Coronary artery (tissue), 2 donors: ENCODE results near the gene CRELD1.
"Not testable (repeated sequence)": the region's sequence is repeated elsewhere in the genome, so short reads cannot be mapped to it uniquely, and the experiment has no call there.

ENCODE experiments used
- DNase-seq: peaks from one replicate; pipeline ENCODE4 v3.0.0-alpha.2; 2017; ENCODE audit warnings: low spot score
- H3K27ac ChIP-seq, 2 donors: fragments of 200-600 bp; sonication (generic); one replicate each; pipeline ENCODE4 v1.5.1; 2016 to 2019
- H3K4me3 ChIP-seq: fragments of 200-600 bp; sonication (generic); 2 replicates; pipeline ENCODE4 v1.5.1; 2016; ENCODE audit warnings: mild to moderate bottlenecking, moderate library complexity
- TF ChIP-seq, protein P1 (sequence below): fragments of 200-600 bp; sonication (generic); IDR thresholded peaks from one replicate; pipeline ENCODE4 v1.5.1; 2019; ENCODE audit warnings: antibody characterized with exemption

The CRELD1 gene

GRCh38 chr3:9890249-9891071 is 43.2 kb upstream of the CRELD1 start, which contains the start of gene JAGN1:
TSS of gene JAGN1 (plus strand) at chr3:9890610. CDS start at chr3:9890723, 113 bp downstream.
- TF ChIP-seq, protein P1, sequence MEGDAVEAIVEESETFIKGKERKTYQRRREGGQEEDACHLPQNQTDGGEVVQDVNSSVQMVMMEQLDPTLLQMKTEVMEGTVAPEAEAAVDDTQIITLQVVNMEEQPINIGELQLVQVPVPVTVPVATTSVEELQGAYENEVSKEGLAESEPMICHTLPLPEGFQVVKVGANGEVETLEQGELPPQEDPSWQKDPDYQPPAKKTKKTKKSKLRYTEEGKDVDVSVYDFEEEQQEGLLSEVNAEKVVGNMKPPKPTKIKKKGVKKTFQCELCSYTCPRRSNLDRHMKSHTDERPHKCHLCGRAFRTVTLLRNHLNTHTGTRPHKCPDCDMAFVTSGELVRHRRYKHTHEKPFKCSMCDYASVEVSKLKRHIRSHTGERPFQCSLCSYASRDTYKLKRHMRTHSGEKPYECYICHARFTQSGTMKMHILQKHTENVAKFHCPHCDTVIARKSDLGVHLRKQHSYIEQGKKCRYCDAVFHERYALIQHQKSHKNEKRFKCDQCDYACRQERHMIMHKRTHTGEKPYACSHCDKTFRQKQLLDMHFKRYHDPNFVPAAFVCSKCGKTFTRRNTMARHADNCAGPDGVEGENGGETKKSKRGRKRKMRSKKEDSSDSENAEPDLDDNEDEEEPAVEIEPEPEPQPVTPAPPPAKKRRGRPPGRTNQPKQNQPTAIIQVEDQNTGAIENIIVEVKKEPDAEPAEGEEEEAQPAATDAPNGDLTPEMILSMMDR = no peak
- H3K4me3 ChIP-seq = peak within 1 kb of the TSS; percentile 88
- peak; percentile 96 for DNase-seq
- H3K27ac ChIP-seq = peak within 1 kb of the TSS; percentile 95 to 96

DNA sequence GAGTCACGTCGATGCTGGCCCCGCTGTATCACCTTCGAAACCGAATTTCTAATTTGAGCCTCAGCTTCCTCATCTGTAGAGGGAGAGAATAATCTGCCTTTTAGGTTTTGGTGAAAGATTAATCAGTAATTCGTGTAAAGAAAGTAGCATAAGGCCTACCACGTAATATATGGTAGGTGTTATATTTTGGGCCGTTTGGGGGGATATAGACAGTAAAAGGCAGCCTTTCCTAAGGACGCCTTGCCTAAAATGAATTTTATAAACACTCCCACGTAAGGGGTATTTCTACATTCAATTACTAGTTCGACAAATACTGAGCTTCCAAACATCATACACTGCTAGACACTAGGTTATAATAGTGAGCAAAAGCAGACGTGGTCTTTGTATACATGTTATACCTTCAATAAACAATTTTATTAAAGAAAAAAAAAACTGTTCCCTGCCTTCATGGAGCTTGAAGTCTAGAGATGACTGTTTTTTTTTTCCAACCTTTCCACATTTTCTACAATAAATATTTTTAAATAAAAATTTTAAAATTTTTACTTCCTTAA is 42.5 kb upstream of the CRELD1 start:
- peak overlapping the region; percentile 88 for H3K4me3 ChIP-seq
- TF ChIP-seq, protein P1 = no peak
- no peak for DNase-seq
- peak overlapping the region; percentile 95 to 96 for H3K27ac ChIP-seq

DNA sequence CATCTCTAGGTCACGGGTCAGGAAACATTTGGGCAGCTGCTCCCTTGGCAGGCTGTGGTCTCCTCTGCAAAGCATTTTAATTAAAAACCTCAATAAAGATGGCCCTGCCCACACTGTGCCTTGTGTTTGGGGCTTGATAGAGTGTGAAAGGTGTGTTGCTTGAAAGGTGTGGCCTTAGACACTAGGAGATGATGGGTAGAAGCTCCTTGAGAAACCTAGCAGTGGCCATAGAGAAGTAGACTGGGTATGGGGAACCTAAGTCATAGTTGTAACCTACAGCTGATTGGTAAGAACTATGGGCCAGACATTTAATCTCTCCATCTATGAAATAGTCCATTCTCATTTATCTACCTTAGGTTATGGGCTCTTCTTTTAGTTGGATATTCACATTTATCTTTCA is 39.9 kb upstream of the CRELD1 start:
- H3K27ac ChIP-seq = peak overlapping the region in 1 of 2 donors; percentile 8
- no peak for DNase-seq
- TF ChIP-seq, protein P1 = no peak
- no peak overlapping the region for H3K4me3 ChIP-seq

GRCh38 chr3:9895715-9896114 is 37.9 kb upstream of the CRELD1 start:
- not testable (repeated sequence) for H3K27ac ChIP-seq, DNase-seq, H3K4me3 ChIP-seq

DNA sequence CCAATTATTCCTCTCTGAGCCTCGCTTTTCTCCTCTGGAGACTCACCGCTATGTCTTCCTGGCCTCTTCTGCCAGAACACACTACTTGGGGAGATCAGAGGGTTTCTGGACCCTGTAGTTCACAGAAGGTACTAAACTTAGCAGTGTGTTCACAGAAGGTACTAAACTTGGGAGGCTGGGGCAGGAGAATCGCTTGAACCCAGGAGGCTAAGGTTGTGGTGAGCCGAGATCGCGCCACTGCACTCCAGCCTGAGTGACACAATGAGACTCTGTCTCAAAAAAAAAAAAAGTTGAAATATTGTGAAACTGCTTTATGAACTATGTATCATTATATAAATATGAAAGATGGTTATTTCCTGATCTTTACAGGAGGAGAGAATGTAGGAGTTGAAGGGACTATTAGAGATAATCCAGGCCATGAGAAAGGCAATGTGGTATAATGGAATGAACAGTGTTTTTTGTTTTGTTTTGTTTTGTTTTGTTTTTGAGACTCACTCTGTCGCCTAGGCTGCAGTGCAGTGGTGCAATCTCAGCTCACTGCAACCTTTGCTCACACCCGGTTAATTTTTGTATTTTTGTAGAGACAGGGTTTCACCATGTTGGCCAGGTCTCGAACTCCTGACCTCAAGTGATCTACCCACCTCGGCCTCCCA is 36.8 kb upstream of the CRELD1 start:
- not testable (repeated sequence) for H3K4me3 ChIP-seq, H3K27ac ChIP-seq, DNase-seq

- Histone ChIP-seq H3K4me3 (no peak overlapping the region), H3K27ac (no peak overlapping the region)
- TF ChIP-seq, protein P1 = no peak
- DNase-seq = no peak
Observed at GRCh38 chr3:9897408-9898372, 35.9 kb upstream of the CRELD1 start.

DNA sequence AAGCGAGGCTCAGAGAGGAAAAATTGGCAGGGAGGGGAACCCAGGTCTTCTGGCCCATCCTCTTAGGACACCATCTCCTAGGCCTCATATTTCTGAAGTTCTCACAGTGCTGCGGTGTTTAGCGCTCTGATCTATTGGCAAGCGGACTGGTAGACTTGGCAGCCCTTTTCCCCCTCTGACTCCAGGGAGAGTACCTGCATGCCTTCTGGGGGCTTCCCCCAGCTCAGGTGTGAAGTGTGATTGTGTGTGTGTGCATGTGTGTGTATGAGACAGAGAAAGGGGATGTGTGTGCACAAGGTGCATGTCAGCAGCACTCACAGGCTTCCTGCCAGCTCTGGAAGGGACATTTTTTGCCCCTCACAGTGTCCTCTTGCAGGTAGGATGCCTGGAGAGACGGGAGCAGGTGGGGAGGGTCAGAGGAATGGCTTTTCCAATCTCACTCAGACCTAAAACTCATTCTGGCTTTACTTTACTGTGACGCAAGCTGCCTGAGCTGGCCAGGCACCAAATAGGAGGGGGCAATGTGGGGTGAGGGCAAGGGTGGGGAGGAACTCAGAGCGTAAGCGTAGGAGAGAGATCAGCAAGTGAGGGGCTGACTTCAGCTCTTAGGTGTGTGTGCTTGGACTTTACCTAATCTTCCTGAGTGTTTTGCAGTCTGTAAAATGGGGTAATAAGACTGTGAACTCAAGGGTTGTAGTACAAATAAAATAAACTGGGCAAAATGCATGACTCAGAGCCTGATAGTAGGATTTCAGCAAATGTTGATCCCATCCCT is 35.0 kb upstream of the CRELD1 start:
- DNase-seq = no peak

More for the DNA sequence above, 35.0 kb upstream of the CRELD1 start:
- H3K4me3 ChIP-seq = no peak overlapping the region
- no peak overlapping the region for H3K27ac ChIP-seq
- TF ChIP-seq, protein P1 = no peak
